ENCODE results near the gene COL9A1.
"Not testable (repeated sequence)": the region's sequence is repeated elsewhere in the genome, so short reads cannot be mapped to it uniquely, and the experiment has no call there.

The COL9A1 gene

DNA sequence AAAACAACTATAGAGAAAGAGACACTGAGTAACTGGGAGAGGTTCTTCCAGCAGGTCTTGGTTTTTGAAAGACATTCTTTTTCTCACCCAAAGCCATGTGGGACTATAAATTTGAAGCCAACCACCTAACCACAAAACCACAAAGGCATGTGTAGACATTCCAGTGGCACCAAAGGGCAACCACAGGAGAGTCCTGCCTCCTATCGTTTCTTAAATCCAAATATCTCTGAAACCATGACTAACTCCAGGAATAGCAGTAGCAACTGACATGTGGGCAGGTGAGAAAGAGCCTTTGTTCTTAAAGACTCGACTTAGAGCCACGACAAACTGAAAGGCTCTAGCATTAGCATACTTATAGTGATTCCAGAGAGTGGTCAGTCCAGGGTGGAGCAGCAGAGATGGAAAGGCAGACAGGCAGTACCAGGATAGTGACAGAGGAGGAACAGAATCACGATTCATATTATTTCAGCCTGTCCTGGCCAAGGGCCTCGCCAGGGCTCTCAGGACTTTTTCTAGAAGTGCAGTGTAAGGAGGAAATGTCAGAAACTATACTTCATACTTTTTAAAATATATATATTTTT lies 9.4 kb upstream of the COL9A1 start:
- no peak overlapping the region for H3K27ac ChIP-seq
- POLR2A ChIA-PET (ENCODE audit: low non-redundant PET) = no interaction called here
- TF ChIP-seq, protein P1, sequence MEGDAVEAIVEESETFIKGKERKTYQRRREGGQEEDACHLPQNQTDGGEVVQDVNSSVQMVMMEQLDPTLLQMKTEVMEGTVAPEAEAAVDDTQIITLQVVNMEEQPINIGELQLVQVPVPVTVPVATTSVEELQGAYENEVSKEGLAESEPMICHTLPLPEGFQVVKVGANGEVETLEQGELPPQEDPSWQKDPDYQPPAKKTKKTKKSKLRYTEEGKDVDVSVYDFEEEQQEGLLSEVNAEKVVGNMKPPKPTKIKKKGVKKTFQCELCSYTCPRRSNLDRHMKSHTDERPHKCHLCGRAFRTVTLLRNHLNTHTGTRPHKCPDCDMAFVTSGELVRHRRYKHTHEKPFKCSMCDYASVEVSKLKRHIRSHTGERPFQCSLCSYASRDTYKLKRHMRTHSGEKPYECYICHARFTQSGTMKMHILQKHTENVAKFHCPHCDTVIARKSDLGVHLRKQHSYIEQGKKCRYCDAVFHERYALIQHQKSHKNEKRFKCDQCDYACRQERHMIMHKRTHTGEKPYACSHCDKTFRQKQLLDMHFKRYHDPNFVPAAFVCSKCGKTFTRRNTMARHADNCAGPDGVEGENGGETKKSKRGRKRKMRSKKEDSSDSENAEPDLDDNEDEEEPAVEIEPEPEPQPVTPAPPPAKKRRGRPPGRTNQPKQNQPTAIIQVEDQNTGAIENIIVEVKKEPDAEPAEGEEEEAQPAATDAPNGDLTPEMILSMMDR (conservative IDR thresholded peaks at IDR 0.05; ENCODE audit: low read depth) = no peak
- CTCF ChIA-PET = interaction anchor here (0.9 to 1.2 kb wide), 2 partner anchors 23 to 57 kb away, joined by 3 read pairs; no protein-coding TSS in a partner anchor
- peak; percentile 60 for DNase-seq (ENCODE audit: low spot score)

DNA sequence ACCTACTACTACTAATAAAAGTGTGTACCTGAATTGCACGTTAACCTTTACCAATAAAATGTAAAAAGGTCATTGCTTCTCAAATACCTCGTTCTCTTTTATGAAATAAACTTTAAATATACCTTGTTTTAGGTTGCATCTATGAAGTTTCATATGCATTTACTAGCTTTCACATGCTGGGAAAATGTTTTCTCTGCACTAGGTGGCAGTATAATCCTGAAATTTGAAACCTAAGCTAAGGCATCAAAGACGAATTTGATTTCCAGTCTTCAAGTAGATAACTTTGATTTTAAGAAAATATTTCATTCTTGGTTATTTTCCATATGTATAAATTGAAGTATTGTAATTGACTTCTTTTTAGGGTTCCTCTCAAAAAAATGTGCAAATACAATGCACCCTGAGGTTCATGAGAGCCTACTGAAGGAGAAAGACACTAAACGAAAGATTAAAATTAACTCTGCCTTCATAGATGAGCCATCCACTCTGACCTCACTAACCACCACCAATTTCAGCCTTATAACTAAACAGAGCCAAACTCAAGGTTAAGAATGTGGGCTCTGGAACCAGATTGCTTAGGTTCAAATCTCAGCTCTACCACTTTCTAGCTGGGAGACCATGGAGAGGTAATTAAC lies 7.3 kb upstream of the COL9A1 start:
- CTCF ChIA-PET = interaction anchor here (0.5 to 2.5 kb wide), 15 partner anchors 17 to 843 kb away, joined by 3 to 26 read pairs (median 3); partner anchors contain the start of gene SDHAF4
- TF ChIP-seq, protein P1 (conservative IDR thresholded peaks at IDR 0.05; ENCODE audit: low read depth) = peak; percentile 68
- DNase-seq (ENCODE audit: low spot score) = peak; percentile 8

DNA sequence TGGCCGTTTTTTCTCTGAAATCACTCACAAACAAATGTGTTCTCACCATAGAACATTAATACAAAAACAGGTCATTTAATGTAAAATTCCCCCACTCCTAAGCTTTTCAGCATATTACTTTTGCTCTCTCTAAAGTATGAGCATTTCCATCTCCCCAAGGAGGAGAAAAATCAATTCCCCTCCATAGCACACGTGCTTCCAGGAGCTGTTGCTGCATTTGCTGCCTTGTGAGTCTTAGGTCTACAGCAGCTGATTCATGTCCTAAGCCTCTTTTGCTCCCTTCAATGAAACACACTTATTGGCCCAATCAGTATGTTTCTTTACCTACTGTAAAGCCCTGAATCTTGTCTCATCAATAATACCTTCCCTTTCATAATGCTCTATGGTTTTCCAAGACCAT lies 6.4 kb upstream of the COL9A1 start:
- POLR2A ChIA-PET (ENCODE audit: low non-redundant PET) = no interaction called here
- no peak overlapping the region for H3K27ac ChIP-seq
- DNase-seq (ENCODE audit: low spot score) = no peak
- TF ChIP-seq, protein P1 (conservative IDR thresholded peaks at IDR 0.05; ENCODE audit: low read depth) = no peak
- CTCF ChIA-PET = interaction anchor here (0.5 to 2.5 kb wide), 9 partner anchors 10 to 375 kb away, joined by 3 to 15 read pairs (median 5); no protein-coding TSS in a partner anchor

More for the DNA sequence above, 7.3 kb upstream of the COL9A1 start:
- no peak overlapping the region for H3K27ac ChIP-seq
- POLR2A ChIA-PET (ENCODE audit: low non-redundant PET) = interaction anchor here (0.5 kb wide), 1 partner anchor 60 kb away, joined by 3 read pairs; no protein-coding TSS in a partner anchor

DNA sequence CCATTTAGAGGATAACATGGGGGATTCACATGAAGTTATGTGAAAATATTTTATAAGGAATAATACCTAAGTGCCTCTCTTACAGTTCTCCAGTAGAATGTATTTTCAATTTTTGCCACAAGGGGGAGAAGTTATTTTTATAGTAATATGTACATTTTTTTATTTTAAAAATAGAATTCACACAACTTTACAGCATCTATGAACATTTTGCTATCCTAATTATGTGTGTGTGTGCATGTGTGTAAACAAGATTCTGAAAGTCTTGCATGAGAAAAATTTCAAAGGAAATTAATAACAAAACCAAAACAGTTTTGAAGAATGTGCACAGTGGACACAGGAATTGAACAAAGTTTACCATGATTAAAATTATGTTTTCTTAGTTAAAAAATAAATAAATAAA lies 5.3 kb upstream of the COL9A1 start:
- DNase-seq (ENCODE audit: low spot score); H3K27ac ChIP-seq; POLR2A ChIA-PET (ENCODE audit: low non-redundant PET): not testable (repeated sequence)
- CTCF ChIA-PET = interaction anchor here (0.7 to 2.5 kb wide), 5 partner anchors 9 to 69 kb away, joined by 3 to 9 read pairs (median 4); no protein-coding TSS in a partner anchor

DNA sequence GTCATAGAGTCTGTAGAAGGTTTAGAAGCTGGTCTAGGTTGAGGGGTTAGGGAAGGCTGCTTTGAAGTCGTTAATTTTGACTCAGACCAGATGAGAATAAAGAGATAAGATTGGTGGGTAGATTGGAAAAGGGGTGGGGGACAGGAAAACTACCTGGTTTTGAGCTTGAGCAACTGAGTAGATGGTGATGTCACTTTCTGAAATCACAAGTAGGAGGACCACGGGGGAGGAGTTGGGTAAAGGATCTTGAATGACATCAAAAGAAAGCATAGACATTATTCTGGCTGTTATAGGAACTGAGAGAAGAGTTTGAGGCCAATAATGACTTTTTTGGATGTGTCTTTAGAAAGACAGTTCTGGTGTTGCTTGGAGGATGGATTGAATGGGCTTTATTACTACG lies 4.1 kb upstream of the COL9A1 start:
- H3K27ac ChIP-seq = no peak overlapping the region
- TF ChIP-seq, protein P1 (conservative IDR thresholded peaks at IDR 0.05; ENCODE audit: low read depth) = no peak
- POLR2A ChIA-PET (ENCODE audit: low non-redundant PET) = no interaction called here
- DNase-seq (ENCODE audit: low spot score) = no peak
- CTCF ChIA-PET = interaction anchor here (1.4 kb wide), 1 partner anchor 62 kb away, joined by 5 read pairs; no protein-coding TSS in a partner anchor

DNA sequence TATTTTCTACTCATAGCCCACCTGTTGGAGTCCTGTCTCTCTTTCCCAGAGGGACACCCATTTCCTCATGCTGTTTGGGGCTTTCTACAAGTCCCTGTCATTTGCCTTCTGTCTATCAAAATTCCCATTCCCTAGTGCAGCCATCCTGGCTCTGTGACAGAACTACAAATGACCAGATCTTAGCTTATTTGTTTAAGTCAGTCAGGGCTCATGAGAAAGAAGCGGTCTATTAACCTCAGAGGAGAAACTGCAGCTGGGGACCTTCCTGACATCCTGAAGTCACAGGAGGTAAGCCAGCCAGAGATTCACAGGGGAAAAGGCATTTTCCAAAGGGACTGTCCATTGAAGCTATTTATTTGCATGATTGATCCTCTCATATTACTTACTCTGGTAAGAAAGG lies 1.7 kb upstream of the COL9A1 start:
- ChIA-PET POLR2A (ENCODE audit: low non-redundant PET) (no interaction called here), CTCF (interaction anchor here (1.2 to 1.7 kb wide), 3 partner anchors 64 to 651 kb away, joined by 4 read pairs; no protein-coding TSS in a partner anchor)
- DNase-seq (ENCODE audit: low spot score) = no peak
- H3K27ac ChIP-seq = no peak overlapping the region
- TF ChIP-seq, protein P1 (conservative IDR thresholded peaks at IDR 0.05; ENCODE audit: low read depth) = no peak

DNA sequence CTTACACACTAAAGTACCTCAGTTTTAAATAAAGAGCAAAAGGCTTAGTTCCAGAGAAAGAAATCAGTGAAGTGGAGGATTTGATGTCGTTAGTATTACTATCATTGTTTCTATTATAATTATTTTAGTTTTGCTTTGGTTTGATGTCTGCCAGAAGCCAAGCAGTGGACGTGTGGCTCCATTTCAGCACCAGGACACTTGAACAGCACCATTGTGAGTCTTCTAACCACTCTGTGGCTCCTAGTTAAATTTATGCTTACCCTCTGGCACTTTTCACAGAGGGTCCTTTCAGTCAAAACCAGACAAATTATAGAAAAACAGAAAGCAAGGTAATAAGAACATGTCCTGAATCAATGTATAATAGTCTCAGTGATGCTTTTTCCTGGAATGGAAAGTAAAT lies 3.4 kb downstream of the COL9A1 start:
- CTCF ChIA-PET = interaction anchor here (1.5 kb wide), 1 partner anchor 10 kb away, joined by 7 read pairs; no protein-coding TSS in a partner anchor
- TF ChIP-seq, protein P1 (conservative IDR thresholded peaks at IDR 0.05; ENCODE audit: low read depth) = no peak
- POLR2A ChIA-PET (ENCODE audit: low non-redundant PET) = no interaction called here
- H3K27ac ChIP-seq = no peak overlapping the region
- DNase-seq (ENCODE audit: low spot score) = no peak
